Mucosa of stomach (tissue), 1 donor: ENCODE data around the gene SLC7A6.

ENCODE experiments used
- H3K27me3 ChIP-seq: one replicate; pipeline ENCODE4 v1.7.0; 2013; ENCODE audit warnings: mild to moderate bottlenecking, low read length; ENCODE audit not compliant: control insufficient read depth, insufficient read depth
- H3K36me3 ChIP-seq: one replicate; pipeline ENCODE4 v1.7.0; 2013; ENCODE audit warnings: low read length; ENCODE audit not compliant: control insufficient read depth, insufficient read depth
- H3K4me1 ChIP-seq: one replicate; pipeline ENCODE4 v1.7.0; 2013; ENCODE audit warnings: mild to moderate bottlenecking, low read length; ENCODE audit not compliant: control insufficient read depth, insufficient read depth
- H3K4me3 ChIP-seq: one replicate; pipeline ENCODE4 v1.7.0; 2013; ENCODE audit warnings: low read length
- H3K9ac ChIP-seq: one replicate; pipeline ENCODE4 v1.7.0; 2013; ENCODE audit warnings: mild to moderate bottlenecking, low read length, moderate library complexity
- H3K9me3 ChIP-seq: one replicate; pipeline ENCODE4 v1.7.0; 2013; ENCODE audit warnings: mild to moderate bottlenecking, low read length, moderate library complexity; ENCODE audit not compliant: control insufficient read depth
- donor health status: Pancreatic carcinoma.

SLC7A6 gene

GRCh38 chr16:68306633-68307032 lies 42.3 kb downstream of the SLC7A6 start:
- Histone ChIP-seq H3K36me3 (no peaks in the 10 kb centered on the region), H3K9me3 (no peaks in the 10 kb centered on the region), H3K27me3 (no peaks in the 10 kb centered on the region), H3K4me1 (peaks cover 14% of the 10 kb centered on the region), H3K9ac (no peak overlapping the region), H3K4me3 (no peak overlapping the region)

- Histone ChIP-seq H3K9me3 (no peaks in the 10 kb centered on the region), H3K9ac (peak overlapping the region; percentile 87), H3K36me3 (no peaks in the 10 kb centered on the region), H3K4me1 (peaks cover 16% of the 10 kb centered on the region), H3K27me3 (no peaks in the 10 kb centered on the region), H3K4me3 (peak overlapping the region; percentile 85)
Observed at GRCh38 chr16:68309799-68310198, 45.5 kb downstream of the SLC7A6 start.

GRCh38 chr16:68310437-68310773 lies 46.1 kb downstream of the SLC7A6 start:
- H3K9me3 ChIP-seq: no peaks in the 10 kb centered on the region
- no peaks in the 10 kb centered on the region for H3K27me3 ChIP-seq
- H3K36me3 ChIP-seq: no peaks in the 10 kb centered on the region
- H3K9ac ChIP-seq: peak overlapping the region; percentile 87
- peak overlapping the region; percentile 85 for H3K4me3 ChIP-seq
- H3K4me1 ChIP-seq: peaks cover 16% of the 10 kb centered on the region

GRCh38 chr16:68310774-68311511 lies 46.6 kb downstream of the SLC7A6 start, which contains the start of the genes PRMT7 and SLC7A6OS:
Gene PRMT7, plus strand, starts transcription at chr16:68311019. Its CDS starts 4,961 bp downstream, at chr16:68315980.
Gene SLC7A6OS, minus strand, starts transcription at chr16:68310946. Its CDS starts 20 bp downstream, at chr16:68310926.
- no peaks in the 10 kb centered on the region for H3K27me3 ChIP-seq
- H3K36me3 ChIP-seq: no peaks in the 10 kb centered on the region
- H3K4me3 ChIP-seq: peak within 1 kb of the TSS; percentile 85
- peaks cover 16% of the 10 kb centered on the region for H3K4me1 ChIP-seq
- H3K9me3 ChIP-seq: no peaks in the 10 kb centered on the region
- H3K9ac ChIP-seq: peak within 1 kb of the TSS; percentile 87

GRCh38 chr16:68313116-68313515 lies 48.8 kb downstream of the SLC7A6 start:
- H3K27me3 ChIP-seq: no peaks in the 10 kb centered on the region
- peaks cover 16% of the 10 kb centered on the region for H3K4me1 ChIP-seq
- H3K9me3 ChIP-seq: no peaks in the 10 kb centered on the region
- H3K36me3 ChIP-seq: no peaks in the 10 kb centered on the region
- H3K9ac ChIP-seq: no peak overlapping the region
- H3K4me3 ChIP-seq: no peak overlapping the region

GRCh38 chr16:68319185-68319908 lies 55.0 kb downstream of the SLC7A6 start:
- no peaks in the 10 kb centered on the region for H3K9me3 ChIP-seq
- H3K4me1 ChIP-seq: no peaks in the 10 kb centered on the region
- no peak overlapping the region for H3K9ac ChIP-seq
- H3K36me3 ChIP-seq: no peaks in the 10 kb centered on the region
- H3K27me3 ChIP-seq: no peaks in the 10 kb centered on the region
- H3K4me3 ChIP-seq: no peak overlapping the region

GRCh38 chr16:68324336-68324735 lies 60.0 kb downstream of the SLC7A6 start:
- Histone ChIP-seq H3K4me3 (no peak overlapping the region), H3K36me3 (no peaks in the 10 kb centered on the region), H3K9ac (no peak overlapping the region), H3K4me1 (peaks cover 7% of the 10 kb centered on the region), H3K27me3 (no peaks in the 10 kb centered on the region), H3K9me3 (no peaks in the 10 kb centered on the region)

- H3K9me3 ChIP-seq: no peaks in the 10 kb centered on the region
- H3K36me3 ChIP-seq: no peaks in the 10 kb centered on the region
- H3K9ac ChIP-seq: no peak overlapping the region
- no peak overlapping the region for H3K4me3 ChIP-seq
- peaks cover 7% of the 10 kb centered on the region for H3K4me1 ChIP-seq
- H3K27me3 ChIP-seq: no peaks in the 10 kb centered on the region
Observed at GRCh38 chr16:68324780-68325357, 60.5 kb downstream of the SLC7A6 start.

- Histone ChIP-seq H3K4me3 (no peak overlapping the region), H3K9ac (no peak overlapping the region), H3K9me3 (no peaks in the 10 kb centered on the region), H3K27me3 (no peaks in the 10 kb centered on the region), H3K4me1 (peaks cover 7% of the 10 kb centered on the region), H3K36me3 (no peaks in the 10 kb centered on the region)
Observed at GRCh38 chr16:68328151-68328859, 64.0 kb downstream of the SLC7A6 start.

- Histone ChIP-seq H3K36me3 (no peaks in the 10 kb centered on the region), H3K4me1 (peaks cover 7% of the 10 kb centered on the region), H3K9ac (no peak overlapping the region)
Observed at GRCh38 chr16:68328860-68329390, 64.6 kb downstream of the SLC7A6 start.

GRCh38 chr16:68331879-68332410 lies 67.6 kb downstream of the SLC7A6 start:
- Histone ChIP-seq H3K4me1 (peaks cover 7% of the 10 kb centered on the region), H3K9ac (no peak overlapping the region), H3K27me3 (no peaks in the 10 kb centered on the region), H3K9me3 (no peaks in the 10 kb centered on the region), H3K36me3 (no peaks in the 10 kb centered on the region), H3K4me3 (no peak overlapping the region)

More at GRCh38 chr16:68328860-68329390, 64.6 kb downstream of the SLC7A6 start:
- Histone ChIP-seq H3K4me3 (no peak overlapping the region), H3K9me3 (no peaks in the 10 kb centered on the region), H3K27me3 (no peaks in the 10 kb centered on the region)
